Stimulated activated memory B cell treated with anti-CD40 and anti-IgM and Interleukin-4, amounts not matched to agents 10 μg/mL and 1 μg/mL and 100 μg/mL, for 72 hours (primary cell): ENCODE data around the gene CLSTN2.
A peak's percentile ranks its signal among the peaks of the same experiment; 100 is the strongest.

Experiments
- ATAC-seq: fragments of 150-1000 bp; cut with Tn5 transposase; 2 replicates; pipeline ENCODE4 v1.10.0; 2021
- H3K27ac Mint-ChIP-seq: one replicate; pipeline ENCODE4 v1.8.0; 2022; ENCODE audit warnings: mild to moderate bottlenecking, mixed read lengths
- H3K27me3 Mint-ChIP-seq: one replicate; pipeline ENCODE4 v1.8.0; 2022; ENCODE audit warnings: mixed read lengths
- H3K36me3 Mint-ChIP-seq: one replicate; pipeline ENCODE4 v1.8.0; 2022; ENCODE audit warnings: mixed read lengths
- H3K4me1 Mint-ChIP-seq: one replicate; pipeline ENCODE4 v1.8.0; 2022; ENCODE audit warnings: mixed read lengths
- H3K4me3 Mint-ChIP-seq: one replicate; pipeline ENCODE4 v1.8.0; 2022; ENCODE audit warnings: mild to moderate bottlenecking, moderate library complexity, mixed read lengths
- H3K9me3 Mint-ChIP-seq: one replicate; pipeline ENCODE4 v1.8.0; 2022; ENCODE audit warnings: mixed read lengths

The CLSTN2 gene

DNA sequence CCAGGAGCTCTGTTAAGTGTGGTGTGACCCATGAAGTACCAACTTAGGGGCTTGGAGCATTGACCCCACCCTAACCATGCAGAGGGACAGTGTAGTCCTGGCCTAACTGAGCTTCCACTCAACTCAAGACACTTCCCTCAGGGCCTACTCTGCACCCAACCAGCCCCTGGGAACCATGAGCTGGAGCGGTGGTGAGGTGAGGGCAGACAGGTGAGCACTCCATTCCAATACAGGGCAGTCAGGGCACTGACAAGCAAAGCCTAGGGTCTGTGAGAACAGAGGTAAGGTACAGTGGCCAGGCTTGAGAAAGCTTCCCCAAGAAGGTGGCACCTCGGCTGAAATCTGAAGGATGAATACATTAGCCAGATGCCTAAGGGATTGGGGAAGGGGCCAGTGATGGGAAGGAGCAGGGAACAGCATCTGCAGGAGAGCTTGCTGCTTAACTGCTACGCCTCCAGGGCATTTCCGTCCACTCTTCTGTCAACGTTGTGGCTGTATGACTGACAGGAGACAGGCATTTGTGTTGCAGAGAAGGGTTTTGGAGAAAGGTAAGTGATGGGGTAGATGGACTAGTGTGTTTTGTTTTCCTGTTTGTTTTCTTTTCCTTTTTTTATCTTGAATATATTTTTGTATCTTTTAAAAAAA, 499.4 kb downstream of the CLSTN2 start:
- no peaks in the 10 kb centered on the region for H3K4me1 Mint-ChIP-seq
- H3K4me3 Mint-ChIP-seq: no peak overlapping the region
- no peaks in the 10 kb centered on the region for H3K36me3 Mint-ChIP-seq
- H3K27me3 Mint-ChIP-seq: peaks cover 10% of the 10 kb centered on the region
- peak; percentile 28 for ATAC-seq
- H3K9me3 Mint-ChIP-seq: no peaks in the 10 kb centered on the region
- H3K27ac Mint-ChIP-seq: no peak overlapping the region

DNA sequence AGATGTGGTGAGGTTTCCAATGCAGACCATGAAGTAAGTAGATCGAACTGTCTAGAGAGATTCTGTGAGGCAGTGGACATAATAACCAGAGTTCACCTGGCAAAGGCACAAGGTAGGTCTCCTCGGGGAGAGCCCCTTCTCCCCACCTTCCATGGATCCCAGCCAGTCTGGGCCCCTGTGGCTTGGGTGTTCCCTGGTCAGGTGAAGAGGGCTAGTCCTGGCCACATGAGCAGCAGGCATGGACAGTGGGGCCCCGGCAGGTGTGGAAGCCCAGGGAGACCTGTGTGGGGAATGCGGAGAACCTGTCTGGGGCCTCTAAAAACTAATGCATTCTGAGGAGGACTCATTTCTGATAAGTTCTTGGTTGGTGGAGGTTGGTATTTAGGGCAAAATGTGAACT, 501.4 kb downstream of the CLSTN2 start:
- no peaks in the 10 kb centered on the region for H3K4me1 Mint-ChIP-seq
- no peak overlapping the region for H3K4me3 Mint-ChIP-seq
- no peaks in the 10 kb centered on the region for H3K36me3 Mint-ChIP-seq
- H3K9me3 Mint-ChIP-seq: no peaks in the 10 kb centered on the region
- no peak for ATAC-seq
- H3K27me3 Mint-ChIP-seq: peaks cover 16% of the 10 kb centered on the region
- no peak overlapping the region for H3K27ac Mint-ChIP-seq

- Mint-ChIP-seq H3K27ac (no peak overlapping the region), H3K9me3 (no peaks in the 10 kb centered on the region), H3K4me3 (no peak overlapping the region), H3K36me3 (no peaks in the 10 kb centered on the region), H3K27me3 (peaks cover 28% of the 10 kb centered on the region), H3K4me1 (no peaks in the 10 kb centered on the region)
- peak; percentile 28 for ATAC-seq
Observed at GRCh38 chr3:140438736-140439470, 503.9 kb downstream of the CLSTN2 start.

DNA sequence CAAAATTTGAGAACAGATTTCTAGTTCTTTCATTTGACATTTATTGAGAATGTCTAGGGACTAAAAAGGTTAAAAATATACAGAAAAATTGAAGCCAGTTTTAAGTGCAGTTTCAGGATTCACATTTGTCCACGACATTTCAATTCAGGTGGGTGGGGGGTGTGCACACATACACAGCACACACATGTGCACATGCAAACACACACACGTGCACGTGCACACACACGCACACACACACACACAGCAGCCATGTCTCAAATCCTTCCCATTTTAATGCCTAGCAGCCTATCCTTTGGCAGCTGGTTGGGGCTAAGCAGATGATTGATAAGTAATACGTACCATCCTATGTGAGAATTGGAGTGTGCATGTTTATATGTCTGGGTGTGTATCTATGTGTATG, 504.5 kb downstream of the CLSTN2 start:
- no peak overlapping the region for H3K27ac Mint-ChIP-seq
- no peak for ATAC-seq

GRCh38 chr3:140440446-140440845, 505.5 kb downstream of the CLSTN2 start:
- Mint-ChIP-seq H3K27ac (no peak overlapping the region), H3K4me1 (no peaks in the 10 kb centered on the region), H3K4me3 (no peak overlapping the region), H3K36me3 (no peaks in the 10 kb centered on the region), H3K9me3 (no peaks in the 10 kb centered on the region), H3K27me3 (peaks cover 28% of the 10 kb centered on the region)
- no peak for ATAC-seq

More for the DNA sequence above, 504.5 kb downstream of the CLSTN2 start:
- no peak overlapping the region for H3K4me3 Mint-ChIP-seq
- H3K27me3 Mint-ChIP-seq: peaks cover 28% of the 10 kb centered on the region
- no peaks in the 10 kb centered on the region for H3K4me1 Mint-ChIP-seq
- H3K9me3 Mint-ChIP-seq: no peaks in the 10 kb centered on the region
- no peaks in the 10 kb centered on the region for H3K36me3 Mint-ChIP-seq

GRCh38 chr3:140441006-140441405, 506.0 kb downstream of the CLSTN2 start:
- H3K9me3 Mint-ChIP-seq: no peaks in the 10 kb centered on the region
- H3K36me3 Mint-ChIP-seq: no peaks in the 10 kb centered on the region
- no peak for ATAC-seq
- H3K4me3 Mint-ChIP-seq: no peak overlapping the region
- no peak overlapping the region for H3K27ac Mint-ChIP-seq
- peaks cover 28% of the 10 kb centered on the region for H3K27me3 Mint-ChIP-seq
- H3K4me1 Mint-ChIP-seq: no peaks in the 10 kb centered on the region

GRCh38 chr3:140442621-140443020, 507.6 kb downstream of the CLSTN2 start:
- Mint-ChIP-seq H3K4me3 (no peak overlapping the region), H3K9me3 (no peaks in the 10 kb centered on the region), H3K36me3 (no peaks in the 10 kb centered on the region), H3K27me3 (peaks cover 20% of the 10 kb centered on the region), H3K27ac (no peak overlapping the region), H3K4me1 (no peaks in the 10 kb centered on the region)
- ATAC-seq: no peak

- peaks cover 20% of the 10 kb centered on the region for H3K27me3 Mint-ChIP-seq
- H3K4me1 Mint-ChIP-seq: no peaks in the 10 kb centered on the region
- no peak overlapping the region for H3K4me3 Mint-ChIP-seq
- H3K9me3 Mint-ChIP-seq: no peaks in the 10 kb centered on the region
- H3K36me3 Mint-ChIP-seq: no peaks in the 10 kb centered on the region
- H3K27ac Mint-ChIP-seq: no peak overlapping the region
- no peak for ATAC-seq
Observed at GRCh38 chr3:140443073-140443472, 508.1 kb downstream of the CLSTN2 start.

DNA sequence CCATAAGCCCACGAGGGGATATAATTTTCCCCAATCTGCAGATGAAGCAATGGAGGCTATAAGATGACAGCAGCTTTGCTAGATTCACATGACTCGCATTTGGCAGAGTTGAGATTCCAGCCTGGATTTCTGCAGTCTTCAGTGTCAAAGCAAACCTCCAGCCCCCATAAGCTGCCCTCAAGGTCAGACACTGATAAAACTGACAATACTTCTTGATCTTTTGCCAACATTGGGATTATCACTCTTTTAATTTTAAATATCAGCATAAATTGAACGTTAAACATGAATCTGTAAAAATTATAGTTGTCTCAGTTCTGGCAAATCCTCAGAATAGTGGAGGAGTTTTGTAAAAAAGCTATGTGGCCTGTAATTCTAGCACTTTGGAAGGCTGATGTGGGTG, 508.8 kb downstream of the CLSTN2 start:
- Mint-ChIP-seq H3K4me3 (no peak overlapping the region), H3K27ac (no peak overlapping the region), H3K9me3 (no peaks in the 10 kb centered on the region), H3K36me3 (no peaks in the 10 kb centered on the region), H3K4me1 (no peaks in the 10 kb centered on the region), H3K27me3 (peaks cover 20% of the 10 kb centered on the region)
- ATAC-seq: no peak

DNA sequence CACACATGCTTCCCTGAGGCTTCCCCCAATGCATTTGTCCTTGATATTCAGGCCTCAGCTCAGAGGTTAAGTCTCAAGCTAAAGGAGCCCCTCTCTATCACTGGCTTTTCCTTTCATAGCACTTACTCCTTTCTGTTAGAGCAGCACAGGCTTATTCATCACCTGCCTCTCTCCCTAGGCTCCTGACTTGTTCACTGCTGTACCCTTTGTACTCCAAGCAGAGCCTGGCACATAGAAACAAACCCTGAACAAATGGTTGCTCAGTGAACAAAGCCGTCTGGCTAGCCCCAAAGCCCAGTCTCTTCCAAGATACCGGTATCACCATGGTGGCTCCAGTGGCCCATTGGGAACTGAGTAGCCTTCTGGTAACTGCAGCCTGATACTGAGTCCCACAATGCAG, 511.7 kb downstream of the CLSTN2 start:
- Mint-ChIP-seq H3K4me3 (no peak overlapping the region), H3K27ac (no peak overlapping the region), H3K9me3 (no peaks in the 10 kb centered on the region), H3K4me1 (no peaks in the 10 kb centered on the region), H3K27me3 (peaks cover 12% of the 10 kb centered on the region), H3K36me3 (no peaks in the 10 kb centered on the region)
- no peak for ATAC-seq

DNA sequence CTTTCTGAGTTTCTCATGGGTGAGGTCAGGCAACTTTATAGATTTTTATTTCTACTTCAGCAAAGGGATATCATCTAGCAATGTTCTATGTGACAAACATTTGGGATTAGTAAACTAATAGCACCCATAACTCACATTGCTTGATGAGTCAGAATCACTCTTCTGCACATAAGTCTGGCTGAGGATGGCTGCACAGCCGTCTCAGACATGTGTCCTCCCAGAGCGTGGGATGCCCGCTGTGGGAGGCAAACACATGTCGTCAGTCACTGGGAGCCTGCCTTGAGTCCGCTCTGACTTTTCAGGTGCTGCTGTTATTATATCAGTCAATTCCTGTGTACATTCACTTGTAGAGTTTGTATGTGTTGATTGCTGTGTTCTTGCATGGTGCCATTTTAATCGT, 512.2 kb downstream of the CLSTN2 start:
- no peaks in the 10 kb centered on the region for H3K4me1 Mint-ChIP-seq

GRCh38 chr3:140448001-140448400, 513.0 kb downstream of the CLSTN2 start:
- no peaks in the 10 kb centered on the region for H3K4me1 Mint-ChIP-seq
- H3K27ac Mint-ChIP-seq: no peak overlapping the region

More for the DNA sequence above, 512.2 kb downstream of the CLSTN2 start:
- ATAC-seq: no peak
- Mint-ChIP-seq H3K9me3 (no peaks in the 10 kb centered on the region), H3K36me3 (no peaks in the 10 kb centered on the region), H3K27me3 (peaks cover 12% of the 10 kb centered on the region), H3K27ac (no peak overlapping the region), H3K4me3 (no peak overlapping the region)

GRCh38 chr3:140449413-140450256, 514.6 kb downstream of the CLSTN2 start:
- Mint-ChIP-seq H3K27ac (no peak overlapping the region), H3K4me3 (no peak overlapping the region), H3K27me3 (no peaks in the 10 kb centered on the region), H3K9me3 (no peaks in the 10 kb centered on the region), H3K4me1 (no peaks in the 10 kb centered on the region), H3K36me3 (no peaks in the 10 kb centered on the region)
- ATAC-seq: no peak

More at GRCh38 chr3:140448001-140448400, 513.0 kb downstream of the CLSTN2 start:
- no peak overlapping the region for H3K4me3 Mint-ChIP-seq
- no peak for ATAC-seq
- peaks cover 4% of the 10 kb centered on the region for H3K27me3 Mint-ChIP-seq
- H3K9me3 Mint-ChIP-seq: no peaks in the 10 kb centered on the region
- H3K36me3 Mint-ChIP-seq: no peaks in the 10 kb centered on the region

GRCh38 chr3:140453750-140454149, 518.8 kb downstream of the CLSTN2 start:
- Mint-ChIP-seq H3K27me3 (no peaks in the 10 kb centered on the region), H3K9me3 (no peaks in the 10 kb centered on the region), H3K4me3 (no peak overlapping the region), H3K4me1 (no peaks in the 10 kb centered on the region), H3K36me3 (no peaks in the 10 kb centered on the region), H3K27ac (no peak overlapping the region)
- ATAC-seq: no peak

DNA sequence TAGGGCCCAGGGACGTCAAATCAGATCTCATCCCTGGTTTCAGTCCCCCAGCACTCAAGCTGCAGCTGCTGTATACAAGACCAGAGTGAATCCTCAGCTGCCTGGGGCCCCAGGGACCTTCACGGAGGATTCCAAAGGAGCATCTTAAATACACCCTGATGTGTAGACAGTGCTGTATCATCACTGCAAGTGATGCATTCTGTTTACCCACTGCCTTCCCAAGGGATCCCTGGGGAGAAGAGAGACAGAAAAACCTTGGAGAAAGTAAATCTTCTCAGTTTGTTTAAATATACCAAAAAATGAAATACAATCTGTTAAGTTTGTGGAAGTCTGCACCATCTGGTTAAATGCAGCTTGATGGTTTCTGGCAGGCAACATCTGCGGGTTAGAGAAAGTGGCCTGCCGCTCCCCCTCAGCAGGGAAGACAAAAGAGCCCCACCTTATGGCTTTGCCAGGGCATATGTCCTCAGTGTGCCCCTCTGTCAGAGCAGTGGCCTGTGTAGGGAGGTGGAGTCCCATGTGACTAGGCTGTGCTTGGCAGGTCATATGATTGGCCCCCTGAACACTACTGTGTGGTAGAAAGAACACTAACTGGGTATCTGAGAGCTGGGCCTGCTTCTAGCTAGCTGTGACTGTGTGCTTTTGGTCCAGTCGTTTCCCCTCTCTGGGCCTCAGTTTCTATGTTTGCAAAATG, 520.7 kb downstream of the CLSTN2 start:
- no peaks in the 10 kb centered on the region for H3K9me3 Mint-ChIP-seq
- H3K27ac Mint-ChIP-seq: no peak overlapping the region
- no peaks in the 10 kb centered on the region for H3K36me3 Mint-ChIP-seq
- no peaks in the 10 kb centered on the region for H3K4me1 Mint-ChIP-seq
- no peaks in the 10 kb centered on the region for H3K27me3 Mint-ChIP-seq
- no peak overlapping the region for H3K4me3 Mint-ChIP-seq
- no peak for ATAC-seq
